ENCODE measurements around the gene HS3ST3B1.

The HS3ST3B1 gene

DNA sequence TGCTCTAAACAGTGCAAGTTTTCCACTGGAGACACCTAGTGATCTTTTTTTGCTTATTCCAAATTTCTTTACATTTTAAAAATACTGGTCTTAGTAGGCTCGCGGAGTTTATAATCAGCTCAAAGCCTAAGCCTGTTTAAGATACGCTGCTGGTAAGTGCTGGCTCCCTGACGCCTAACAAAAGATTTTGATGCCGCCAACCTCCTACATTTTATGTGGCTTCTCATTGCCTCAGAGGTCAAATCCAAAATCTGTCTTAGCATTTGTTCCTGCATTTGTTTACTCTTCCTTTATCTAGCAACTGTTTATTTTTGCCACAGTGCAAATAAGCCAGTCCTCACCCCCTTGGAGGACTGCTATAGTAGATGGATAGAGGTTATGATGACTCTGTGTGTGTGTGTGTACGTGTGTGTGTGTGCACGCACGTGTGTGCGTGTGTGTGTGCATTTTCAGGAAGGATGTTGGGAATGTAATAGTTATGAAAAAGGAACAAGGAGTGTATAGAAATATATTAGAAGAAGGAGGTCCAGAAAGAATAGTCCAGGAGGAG, 24.8 kb downstream of the HS3ST3B1 start:
- TF ChIP-seq, protein P1, sequence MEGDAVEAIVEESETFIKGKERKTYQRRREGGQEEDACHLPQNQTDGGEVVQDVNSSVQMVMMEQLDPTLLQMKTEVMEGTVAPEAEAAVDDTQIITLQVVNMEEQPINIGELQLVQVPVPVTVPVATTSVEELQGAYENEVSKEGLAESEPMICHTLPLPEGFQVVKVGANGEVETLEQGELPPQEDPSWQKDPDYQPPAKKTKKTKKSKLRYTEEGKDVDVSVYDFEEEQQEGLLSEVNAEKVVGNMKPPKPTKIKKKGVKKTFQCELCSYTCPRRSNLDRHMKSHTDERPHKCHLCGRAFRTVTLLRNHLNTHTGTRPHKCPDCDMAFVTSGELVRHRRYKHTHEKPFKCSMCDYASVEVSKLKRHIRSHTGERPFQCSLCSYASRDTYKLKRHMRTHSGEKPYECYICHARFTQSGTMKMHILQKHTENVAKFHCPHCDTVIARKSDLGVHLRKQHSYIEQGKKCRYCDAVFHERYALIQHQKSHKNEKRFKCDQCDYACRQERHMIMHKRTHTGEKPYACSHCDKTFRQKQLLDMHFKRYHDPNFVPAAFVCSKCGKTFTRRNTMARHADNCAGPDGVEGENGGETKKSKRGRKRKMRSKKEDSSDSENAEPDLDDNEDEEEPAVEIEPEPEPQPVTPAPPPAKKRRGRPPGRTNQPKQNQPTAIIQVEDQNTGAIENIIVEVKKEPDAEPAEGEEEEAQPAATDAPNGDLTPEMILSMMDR (IDR thresholded peaks at IDR 0.05) = no peak

DNA sequence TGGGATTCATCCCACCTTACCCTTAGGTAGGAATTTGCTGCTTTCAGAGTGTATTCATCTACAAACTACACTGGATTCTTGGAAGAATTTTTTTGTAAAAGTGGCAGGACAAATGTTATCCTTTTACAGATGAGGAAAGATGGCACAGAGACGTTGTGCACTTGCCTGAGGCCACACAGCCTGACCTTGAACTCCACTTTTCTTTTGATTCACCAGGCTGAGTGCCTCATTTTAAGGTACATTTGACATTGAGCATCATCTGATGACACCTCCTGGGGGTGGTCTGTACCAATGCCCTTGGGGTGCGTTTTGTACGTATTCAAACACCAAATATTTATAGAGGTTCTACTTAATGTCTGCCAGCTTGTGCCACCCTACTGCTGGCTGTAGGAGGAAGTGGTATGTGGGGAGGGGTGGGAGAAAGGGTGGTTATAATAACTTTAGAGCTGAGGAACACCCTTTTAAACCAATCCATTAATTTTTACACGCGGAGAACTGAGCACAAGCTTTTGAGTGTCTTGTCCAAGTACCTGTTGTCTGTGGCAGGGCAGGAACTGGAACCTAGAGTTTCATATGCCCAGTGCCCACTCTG, 29.1 kb downstream of the HS3ST3B1 start:
- TF ChIP-seq, protein P1 (IDR thresholded peaks at IDR 0.05) = no peak

DNA sequence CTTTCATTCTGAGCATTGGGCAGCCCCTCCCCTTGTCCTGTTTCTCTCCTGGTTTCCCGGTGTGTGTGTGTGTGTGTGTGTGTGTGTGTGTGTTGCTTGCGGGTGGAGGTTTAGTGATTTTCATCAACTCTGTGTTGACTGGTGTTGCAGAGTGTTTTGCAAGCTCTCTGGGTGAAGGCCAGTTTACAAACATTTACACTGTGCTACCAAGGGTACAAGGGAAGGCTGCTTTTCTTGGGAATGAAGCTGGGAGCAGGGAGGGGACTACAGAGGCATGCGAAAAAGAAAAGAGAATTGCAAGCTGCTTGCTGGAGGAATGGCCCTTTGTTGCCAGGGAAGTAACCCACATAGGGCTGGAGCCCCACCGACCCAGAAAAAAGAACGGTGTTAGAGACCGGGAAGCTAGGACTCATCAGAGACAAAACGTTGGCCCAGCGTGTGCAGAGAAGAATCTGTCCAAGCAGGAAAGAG, 29.6 kb downstream of the HS3ST3B1 start:
- TF ChIP-seq, protein P1 (IDR thresholded peaks at IDR 0.05) = no peak

DNA sequence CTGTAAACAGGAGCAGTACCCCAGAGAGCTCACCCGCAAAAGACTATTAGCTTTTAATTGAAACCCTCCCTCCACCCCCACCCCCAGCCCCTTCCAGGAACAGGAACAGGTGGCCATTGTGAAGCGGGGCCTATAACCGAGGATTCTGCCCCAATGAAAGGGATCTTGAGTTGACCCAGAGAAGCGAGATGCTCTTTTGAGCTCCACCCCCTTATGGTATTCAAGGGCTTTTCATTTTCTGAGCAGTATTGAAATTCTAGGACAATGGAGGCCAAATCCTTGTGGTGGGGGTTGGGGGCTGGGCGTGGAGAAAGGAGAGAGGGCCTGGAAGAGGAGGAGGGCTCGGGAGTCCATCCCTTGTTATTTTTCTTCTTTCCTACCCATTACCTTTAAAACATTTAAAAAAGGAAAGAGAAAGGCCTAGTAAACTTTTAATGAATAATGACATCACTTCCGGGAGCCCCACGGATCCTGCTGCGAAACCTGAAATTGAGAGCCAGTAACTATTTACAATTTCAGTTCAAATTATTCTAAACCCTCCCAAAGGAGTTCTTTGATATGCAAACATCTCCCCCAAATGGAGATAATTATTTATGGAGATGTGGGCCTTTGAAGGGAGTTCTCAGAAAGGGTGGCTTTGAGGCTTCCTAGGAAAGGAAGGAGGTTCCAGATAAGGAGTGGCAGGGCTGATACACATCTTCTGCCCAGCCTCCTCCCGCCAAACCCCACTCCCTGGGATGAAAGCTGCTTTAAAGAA, 30.5 kb downstream of the HS3ST3B1 start:
- TF ChIP-seq, protein P1 (IDR thresholded peaks at IDR 0.05) = no peak

DNA sequence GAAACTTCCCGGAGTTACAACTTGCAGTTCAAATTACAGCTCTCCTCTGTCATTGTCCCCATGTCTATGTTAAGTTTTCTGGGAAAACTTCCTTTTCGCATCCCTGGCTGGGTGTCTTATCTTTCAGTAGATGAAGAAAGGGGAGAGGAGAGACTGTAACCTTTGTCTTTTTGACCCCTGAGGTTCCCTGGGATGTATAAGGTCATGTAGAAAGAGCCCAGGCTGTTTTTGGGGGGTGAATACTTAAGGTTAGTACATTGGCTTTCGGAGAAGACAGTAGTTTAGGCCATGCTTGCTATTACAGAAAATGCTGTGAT, 31.1 kb downstream of the HS3ST3B1 start:
- TF ChIP-seq, protein P1 (IDR thresholded peaks at IDR 0.05) = no peak

DNA sequence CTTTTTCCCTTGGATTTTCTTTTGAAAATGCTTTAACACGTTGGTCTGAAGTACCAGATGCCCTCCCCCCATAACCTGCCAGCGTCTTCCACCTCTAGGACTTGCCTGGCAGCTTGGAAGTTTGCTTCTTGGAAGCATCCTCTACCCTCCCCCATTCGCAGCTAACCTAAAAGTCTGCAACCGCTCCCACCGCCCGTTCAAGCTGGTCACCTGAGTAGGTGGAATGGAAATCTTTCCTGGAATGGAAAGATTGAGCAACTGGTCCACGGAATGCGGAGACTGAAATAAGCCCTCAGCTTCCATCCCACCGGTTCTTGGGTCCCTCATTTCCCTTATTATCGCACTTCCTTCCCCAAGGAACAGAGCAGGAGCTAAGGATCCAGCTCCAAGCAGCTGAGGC, 31.4 kb downstream of the HS3ST3B1 start:
- TF ChIP-seq, protein P1 (IDR thresholded peaks at IDR 0.05) = no peak

DNA sequence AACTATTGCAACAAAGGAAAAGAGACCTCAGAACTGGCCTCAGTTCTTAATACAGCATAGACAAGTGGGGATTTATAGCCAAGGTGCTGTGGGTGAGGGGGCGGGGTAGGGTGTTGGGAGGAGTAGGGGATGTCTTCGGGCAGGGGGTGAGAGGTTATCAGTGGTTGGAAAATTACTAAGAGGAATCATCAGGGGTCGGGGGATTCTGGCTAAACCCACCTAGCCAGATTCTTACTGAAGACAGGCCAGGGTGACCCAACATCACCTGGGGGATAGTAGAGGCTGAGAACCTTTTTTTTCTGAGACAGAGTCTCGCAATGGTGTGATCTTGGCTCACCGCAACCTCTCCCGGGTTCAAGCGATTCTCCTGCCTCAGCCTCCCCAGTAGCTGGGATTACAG, 32.6 kb downstream of the HS3ST3B1 start:
- TF ChIP-seq, protein P1 (IDR thresholded peaks at IDR 0.05) = no peak
